ENCODE measurements around the gene GPR161.

GPR161 gene

DNA sequence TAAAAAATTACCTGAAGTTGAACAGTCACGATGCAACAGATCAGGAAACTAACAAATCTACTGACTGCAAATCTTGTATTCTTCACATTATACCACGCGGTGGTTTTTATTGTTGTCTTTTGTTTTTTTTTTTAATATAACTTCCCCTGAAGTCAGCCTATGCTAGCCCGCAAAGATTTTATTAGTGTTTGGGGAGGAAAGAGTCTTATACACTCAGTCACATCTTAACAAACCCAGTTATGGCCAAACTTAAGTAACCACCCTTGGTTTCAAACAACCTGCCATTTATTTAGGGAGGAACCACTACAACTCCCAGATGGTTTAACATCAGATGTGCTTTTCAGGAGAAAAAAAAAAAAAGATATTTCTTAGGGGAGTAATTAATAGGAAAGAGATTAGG, 15.2 kb upstream of the GPR161 start:
- peaks cover 15% of the 10 kb centered on the region for H3K9me3 Mint-ChIP-seq
- no peak overlapping the region for H3K27ac Mint-ChIP-seq
- no peaks in the 10 kb centered on the region for H3K36me3 Mint-ChIP-seq (ENCODE audit: low read depth)
- no peaks in the 10 kb centered on the region for H3K4me1 Mint-ChIP-seq
- no peaks in the 10 kb centered on the region for H3K27me3 Mint-ChIP-seq (ENCODE audit: low read depth)
- TF ChIP-seq, protein P1, sequence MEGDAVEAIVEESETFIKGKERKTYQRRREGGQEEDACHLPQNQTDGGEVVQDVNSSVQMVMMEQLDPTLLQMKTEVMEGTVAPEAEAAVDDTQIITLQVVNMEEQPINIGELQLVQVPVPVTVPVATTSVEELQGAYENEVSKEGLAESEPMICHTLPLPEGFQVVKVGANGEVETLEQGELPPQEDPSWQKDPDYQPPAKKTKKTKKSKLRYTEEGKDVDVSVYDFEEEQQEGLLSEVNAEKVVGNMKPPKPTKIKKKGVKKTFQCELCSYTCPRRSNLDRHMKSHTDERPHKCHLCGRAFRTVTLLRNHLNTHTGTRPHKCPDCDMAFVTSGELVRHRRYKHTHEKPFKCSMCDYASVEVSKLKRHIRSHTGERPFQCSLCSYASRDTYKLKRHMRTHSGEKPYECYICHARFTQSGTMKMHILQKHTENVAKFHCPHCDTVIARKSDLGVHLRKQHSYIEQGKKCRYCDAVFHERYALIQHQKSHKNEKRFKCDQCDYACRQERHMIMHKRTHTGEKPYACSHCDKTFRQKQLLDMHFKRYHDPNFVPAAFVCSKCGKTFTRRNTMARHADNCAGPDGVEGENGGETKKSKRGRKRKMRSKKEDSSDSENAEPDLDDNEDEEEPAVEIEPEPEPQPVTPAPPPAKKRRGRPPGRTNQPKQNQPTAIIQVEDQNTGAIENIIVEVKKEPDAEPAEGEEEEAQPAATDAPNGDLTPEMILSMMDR (IDR thresholded peaks at IDR 0.05; ENCODE audit: unreplicated experiment in 3 of 3): no peak
- H3K4me3 Mint-ChIP-seq: no peak overlapping the region

DNA sequence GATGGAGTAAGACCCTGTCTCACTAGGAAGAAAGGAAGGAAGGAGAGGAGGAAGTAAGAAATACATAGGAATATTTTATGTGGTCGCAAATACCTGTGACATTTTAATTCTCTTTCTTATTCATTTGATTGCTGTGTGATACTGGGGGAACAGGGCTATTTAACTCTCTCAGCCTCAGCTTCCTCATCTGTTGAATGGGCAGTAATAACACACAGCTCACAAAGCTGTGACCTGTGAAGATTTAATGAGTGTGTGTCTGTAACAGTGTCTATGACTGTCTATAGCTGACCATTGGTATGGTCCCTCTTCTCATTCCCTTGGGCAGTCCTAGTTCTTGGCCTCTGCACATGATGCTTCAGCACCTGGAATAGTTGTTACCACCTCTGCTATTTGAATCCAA, 13.6 kb upstream of the GPR161 start:
- H3K27ac Mint-ChIP-seq: no peak overlapping the region
- no peaks in the 10 kb centered on the region for H3K27me3 Mint-ChIP-seq (ENCODE audit: low read depth)
- peaks cover 3% of the 10 kb centered on the region for H3K9me3 Mint-ChIP-seq
- no peak overlapping the region for H3K4me3 Mint-ChIP-seq
- TF ChIP-seq, protein P1 (IDR thresholded peaks at IDR 0.05; ENCODE audit: unreplicated experiment in 3 of 3): no peak
- H3K4me1 Mint-ChIP-seq: no peaks in the 10 kb centered on the region
- H3K36me3 Mint-ChIP-seq (ENCODE audit: low read depth): no peaks in the 10 kb centered on the region

- Mint-ChIP-seq H3K27ac (no peak overlapping the region), H3K9me3 (no peaks in the 10 kb centered on the region), H3K27me3 (ENCODE audit: low read depth) (no peaks in the 10 kb centered on the region), H3K4me1 (no peaks in the 10 kb centered on the region), H3K36me3 (ENCODE audit: low read depth) (no peaks in the 10 kb centered on the region), H3K4me3 (no peak overlapping the region)
- TF ChIP-seq, protein P1 (IDR thresholded peaks at IDR 0.05; ENCODE audit: unreplicated experiment in 3 of 3): no peak
Measured at GRCh38 chr1:168148916-168149315, 12.2 kb upstream of the GPR161 start.

DNA sequence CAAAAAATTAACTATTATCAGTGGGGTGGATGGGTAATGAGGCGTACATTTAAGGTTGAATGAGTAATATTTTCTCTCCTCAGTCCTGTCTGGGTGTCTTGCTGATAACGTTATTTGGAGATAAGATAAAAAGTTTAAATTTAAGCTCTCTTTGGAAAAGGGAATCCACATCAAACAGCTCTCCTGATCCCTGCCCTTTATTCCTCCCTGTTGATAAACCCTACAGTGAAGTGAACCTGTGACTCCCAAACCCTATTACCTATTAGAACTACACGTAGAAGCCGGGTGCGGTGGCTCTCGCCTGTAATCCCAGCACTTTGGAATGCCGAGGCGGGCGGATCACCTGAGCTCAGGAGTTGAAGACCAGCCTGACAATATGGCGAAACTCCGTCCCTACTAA, 9.9 kb upstream of the GPR161 start:
- Mint-ChIP-seq H3K27ac (no peak overlapping the region), H3K9me3 (no peaks in the 10 kb centered on the region), H3K4me3 (no peak overlapping the region), H3K4me1 (no peaks in the 10 kb centered on the region), H3K36me3 (ENCODE audit: low read depth) (no peaks in the 10 kb centered on the region), H3K27me3 (ENCODE audit: low read depth) (peaks cover 3% of the 10 kb centered on the region)
- TF ChIP-seq, protein P1 (IDR thresholded peaks at IDR 0.05; ENCODE audit: unreplicated experiment in 3 of 3): no peak

DNA sequence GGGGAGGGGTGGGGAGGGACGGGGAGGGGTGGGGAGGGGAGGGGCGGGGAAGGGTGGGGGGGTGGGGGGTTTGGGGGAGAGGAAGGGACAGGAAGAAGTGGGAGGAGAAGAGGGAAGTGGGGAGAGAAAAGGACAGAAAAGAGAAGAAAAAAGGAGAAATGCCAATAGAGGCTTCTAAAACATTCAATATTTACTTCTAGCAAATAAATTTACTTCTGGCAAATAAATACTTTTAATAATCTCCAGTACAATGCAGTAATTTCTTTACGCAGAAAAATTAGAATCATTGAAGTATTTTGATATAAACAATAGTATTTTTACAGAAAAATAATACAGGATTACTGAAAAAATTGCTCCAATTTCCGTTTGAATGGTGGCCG, 9.4 kb upstream of the GPR161 start:
- Mint-ChIP-seq H3K27ac (no peak overlapping the region), H3K4me3 (no peak overlapping the region), H3K9me3 (no peaks in the 10 kb centered on the region), H3K36me3 (ENCODE audit: low read depth) (no peaks in the 10 kb centered on the region), H3K4me1 (no peaks in the 10 kb centered on the region), H3K27me3 (ENCODE audit: low read depth) (peaks cover 3% of the 10 kb centered on the region)
- TF ChIP-seq, protein P1 (IDR thresholded peaks at IDR 0.05; ENCODE audit: unreplicated experiment in 3 of 3): no peak

GRCh38 chr1:168145184-168146159, 8.7 kb upstream of the GPR161 start:
- no peaks in the 10 kb centered on the region for H3K36me3 Mint-ChIP-seq (ENCODE audit: low read depth)
- H3K9me3 Mint-ChIP-seq: no peaks in the 10 kb centered on the region
- H3K4me3 Mint-ChIP-seq: no peak overlapping the region

More at GRCh38 chr1:168145184-168146159, 8.7 kb upstream of the GPR161 start:
- H3K27ac Mint-ChIP-seq: peak overlapping the region in 1 of 3 experiments; percentile 27
- H3K27me3 Mint-ChIP-seq (ENCODE audit: low read depth): peaks cover 4% of the 10 kb centered on the region
- H3K4me1 Mint-ChIP-seq: peaks cover 2% of the 10 kb centered on the region
- TF ChIP-seq, protein P1 (IDR thresholded peaks at IDR 0.05; ENCODE audit: unreplicated experiment in 3 of 3): peak; percentile 90 to 96 (median 91)
